Fibroblast of the conjunctiva (primary cell): ENCODE measurements around the gene RPS6KA2.

Source experiments
- DNase-seq: peaks from one replicate; pipeline ENCODE4 v3.0.0-alpha.2; 2010; ENCODE audit warnings: low read depth

RPS6KA2 gene

GRCh38 chr6:166501246-166501645 lies 125.8 kb downstream of the RPS6KA2 start:
- DNase-seq: no peak

DNA sequence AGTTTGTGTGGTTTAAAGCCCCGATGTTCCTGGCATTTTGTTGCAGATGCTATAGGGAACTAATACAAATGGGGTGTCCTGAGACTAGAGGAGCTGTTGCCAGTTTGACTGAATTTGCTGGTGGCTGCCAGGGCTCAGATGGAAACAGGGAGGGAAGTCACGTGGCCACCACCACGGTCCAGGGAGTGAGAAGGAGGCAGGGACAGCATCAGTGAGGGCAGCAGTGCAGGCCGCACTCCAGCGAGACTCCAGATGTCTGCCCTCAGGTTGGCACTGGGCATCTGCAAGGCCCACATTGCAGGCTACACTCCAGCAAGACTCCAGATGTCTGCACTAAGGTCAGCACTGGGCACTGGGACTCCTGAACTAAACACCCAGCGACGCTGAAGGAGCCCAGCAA lies 126.8 kb downstream of the RPS6KA2 start:
- no peak for DNase-seq

GRCh38 chr6:166499350-166500163 lies 127.5 kb downstream of the RPS6KA2 start:
- no peak for DNase-seq

- DNase-seq: no peak
Measured at GRCh38 chr6:166498661-166499349, 128.2 kb downstream of the RPS6KA2 start.

DNA sequence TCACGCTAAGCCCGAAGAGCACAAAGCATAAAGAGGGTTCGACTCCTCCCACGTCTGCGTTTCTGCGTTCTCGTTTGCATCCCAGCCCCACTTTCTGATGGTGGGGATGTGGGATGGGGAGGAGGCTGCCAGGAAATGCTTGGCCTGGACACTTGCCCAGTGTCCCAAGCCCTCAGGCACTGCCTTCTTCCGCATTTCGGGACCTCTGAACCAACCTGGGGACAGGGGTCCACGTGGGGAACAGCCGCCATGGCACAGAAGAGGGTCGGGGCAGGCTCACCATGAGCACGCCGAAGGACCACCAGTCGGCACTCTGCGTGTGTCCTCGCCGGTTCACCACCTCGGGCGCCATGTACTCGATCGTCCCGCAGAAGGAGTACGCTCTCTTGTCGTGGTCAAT lies 128.8 kb downstream of the RPS6KA2 start:
- DNase-seq: no peak

- DNase-seq: no peak
Measured at GRCh38 chr6:166497087-166497899, 129.8 kb downstream of the RPS6KA2 start.

GRCh38 chr6:166496460-166496859 lies 130.6 kb downstream of the RPS6KA2 start:
- no peak for DNase-seq

DNA sequence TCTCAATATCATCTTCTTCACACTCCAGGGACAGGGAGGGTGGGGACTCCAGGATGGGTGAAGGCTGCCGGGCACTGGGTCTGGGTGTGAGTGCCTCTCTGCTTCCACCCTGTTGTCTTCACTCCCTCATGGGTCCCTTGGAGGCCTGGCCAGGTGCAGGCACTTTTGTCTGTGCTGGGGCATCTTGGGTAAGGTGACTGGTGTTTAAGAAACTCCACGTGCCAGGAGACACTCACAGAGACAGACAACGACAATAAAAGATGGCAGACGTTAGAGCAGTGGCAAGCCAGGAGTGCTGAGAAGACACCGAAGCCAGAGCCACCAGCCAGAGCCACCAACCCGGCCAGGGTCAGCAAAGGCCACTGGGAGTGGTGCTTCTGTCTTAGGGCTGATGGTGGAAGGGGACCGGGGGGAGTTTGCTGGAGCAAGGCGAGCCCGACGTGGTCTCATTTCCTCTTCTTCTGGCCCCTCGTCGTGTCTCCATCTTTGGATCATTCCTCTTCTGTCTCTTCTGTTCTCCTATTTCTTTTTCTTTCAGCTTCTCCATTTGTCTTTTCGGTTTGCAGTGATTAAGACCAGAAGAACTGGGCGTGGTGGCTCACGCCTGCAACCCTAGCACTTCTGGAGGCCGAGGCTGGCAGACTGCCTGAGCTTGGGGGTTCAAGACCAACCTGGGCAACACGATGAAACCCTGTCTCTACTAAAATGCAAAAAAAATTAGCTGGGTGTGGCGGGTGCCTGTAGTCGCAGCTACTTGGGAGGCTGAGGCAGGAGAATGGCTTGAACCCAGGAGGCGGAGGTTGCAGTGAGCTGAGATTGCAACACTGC lies 131.3 kb downstream of the RPS6KA2 start:
- no peak for DNase-seq

- DNase-seq: no peak
Measured at GRCh38 chr6:166494757-166495486, 132.1 kb downstream of the RPS6KA2 start.

DNA sequence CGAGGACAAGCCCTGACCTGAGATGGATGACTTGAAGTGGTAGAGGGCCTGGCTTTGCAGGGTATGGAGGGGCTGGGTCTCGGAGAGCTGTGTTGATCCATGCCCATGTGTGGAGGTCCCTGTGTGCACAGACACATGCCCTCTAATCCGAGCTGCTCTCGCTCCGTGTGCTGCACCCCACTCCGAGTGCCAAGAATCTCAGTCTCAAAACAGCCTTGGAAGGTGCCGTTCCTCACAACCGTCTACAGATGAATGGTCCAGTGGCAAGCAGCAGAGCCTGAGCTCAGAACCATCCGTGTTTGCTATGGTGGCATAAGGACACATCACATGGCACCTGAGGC lies 133.0 kb downstream of the RPS6KA2 start:
- DNase-seq: no peak

- DNase-seq: no peak
Measured at GRCh38 chr6:166493427-166494100, 133.5 kb downstream of the RPS6KA2 start.

- DNase-seq: no peak
Measured at GRCh38 chr6:166492092-166492741, 134.8 kb downstream of the RPS6KA2 start.

DNA sequence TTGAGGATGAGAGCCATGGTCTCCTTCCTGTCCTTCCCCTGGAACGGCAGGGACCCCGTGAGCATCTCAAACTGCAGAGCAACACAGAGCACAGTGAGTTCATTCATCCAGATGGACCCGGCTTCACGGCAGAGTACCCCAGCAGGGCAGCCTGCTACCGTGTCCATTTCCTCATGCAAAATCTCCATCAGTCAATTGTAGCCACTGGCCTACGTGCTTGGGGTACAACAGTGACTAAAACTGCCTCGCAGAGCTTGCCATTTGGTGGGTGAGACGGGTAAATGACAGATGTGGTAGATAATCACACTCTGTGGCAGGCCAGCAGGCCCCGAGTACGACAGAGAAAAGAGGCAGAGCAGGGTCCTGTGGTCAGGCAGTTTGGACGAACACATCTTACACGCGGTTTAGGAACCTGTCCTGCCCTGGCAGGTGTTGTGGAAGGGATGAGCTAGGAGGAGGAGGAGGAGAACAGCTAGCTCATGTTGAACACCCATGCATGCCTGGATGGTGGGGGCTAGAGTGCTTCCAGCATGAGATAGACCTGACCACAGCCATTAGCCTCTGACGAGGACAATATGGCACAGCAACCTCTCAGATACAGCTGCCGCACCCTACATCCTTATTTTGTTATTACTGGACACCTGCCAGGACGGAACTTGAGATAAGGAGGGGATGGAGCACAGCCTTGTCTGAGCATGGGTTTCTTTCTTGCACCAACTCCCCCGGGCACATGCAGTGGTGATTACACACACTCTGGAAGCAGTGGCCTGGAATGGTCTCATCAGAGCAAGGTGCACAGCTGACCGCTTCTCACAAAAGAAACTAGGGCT lies 136.2 kb downstream of the RPS6KA2 start:
- DNase-seq: no peak

GRCh38 chr6:166489301-166490155 lies 137.5 kb downstream of the RPS6KA2 start:
- DNase-seq: no peak

GRCh38 chr6:166488701-166489100 lies 138.3 kb downstream of the RPS6KA2 start:
- DNase-seq: no peak

GRCh38 chr6:166488076-166488685 lies 138.9 kb downstream of the RPS6KA2 start:
- DNase-seq: no peak

- DNase-seq: no peak
Measured at GRCh38 chr6:166487148-166487547, 139.9 kb downstream of the RPS6KA2 start.

DNA sequence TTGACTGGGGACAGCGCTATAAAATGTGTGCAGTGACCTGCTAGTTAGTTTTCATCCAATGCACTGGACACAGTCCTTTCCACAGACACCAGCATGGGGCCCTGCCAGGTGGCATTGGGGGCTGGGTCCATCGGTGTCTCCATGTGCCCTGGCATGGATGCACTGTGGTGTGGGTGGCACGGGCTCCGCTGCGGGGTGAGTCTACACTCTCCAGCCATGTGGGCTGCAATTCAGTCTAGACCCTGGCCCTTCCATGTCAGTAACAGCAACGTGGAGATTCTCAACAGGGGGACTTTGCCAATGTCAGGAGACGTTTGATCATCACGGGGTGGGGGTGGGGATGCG lies 140.5 kb downstream of the RPS6KA2 start:
- no peak for DNase-seq
